HG02623 (cell line): ENCODE measurements around the gene TAPT1.

Experiments used
- ATAC-seq: cut with Tn5 transposase; IDR thresholded peaks from one replicate; pipeline ENCODE4 v1.9.1; 2021; ENCODE audit warnings: moderate library complexity; ENCODE audit not compliant: unreplicated experiment

Gene TAPT1

DNA sequence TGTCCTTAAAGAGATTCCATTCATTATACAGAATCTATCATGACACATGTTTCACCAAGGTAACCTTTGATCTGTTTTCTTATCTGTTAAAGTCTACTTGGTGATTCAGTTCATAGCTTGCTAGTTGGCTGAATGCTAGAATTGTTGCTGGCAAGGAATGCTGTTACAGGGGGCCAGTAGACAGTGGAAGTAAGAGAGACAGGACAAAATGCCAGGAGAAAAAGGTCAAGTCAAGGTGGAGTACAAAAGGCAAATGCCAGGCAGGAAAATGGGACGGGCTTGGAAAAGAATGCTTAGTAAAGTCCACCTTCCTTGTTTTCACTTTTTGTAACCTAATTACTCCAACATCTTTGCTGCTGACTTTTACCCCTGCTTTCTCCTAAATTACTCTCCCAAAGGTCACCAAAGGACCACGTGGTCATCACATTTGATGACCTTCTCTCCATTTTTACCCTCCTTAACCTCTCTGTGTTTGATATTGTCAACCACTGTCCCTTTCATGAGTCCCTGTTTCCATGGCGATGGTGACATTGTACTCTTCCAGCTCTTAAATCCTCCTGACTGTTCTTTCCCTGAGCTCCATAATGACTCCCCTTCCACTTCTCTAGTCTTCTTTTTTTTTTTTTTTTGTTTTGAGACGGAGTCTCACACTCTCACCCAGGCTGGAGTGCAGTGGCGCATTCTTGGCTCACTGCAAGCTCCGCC is 24.5 kb upstream of the TAPT1 start:
- ATAC-seq = no peak

DNA sequence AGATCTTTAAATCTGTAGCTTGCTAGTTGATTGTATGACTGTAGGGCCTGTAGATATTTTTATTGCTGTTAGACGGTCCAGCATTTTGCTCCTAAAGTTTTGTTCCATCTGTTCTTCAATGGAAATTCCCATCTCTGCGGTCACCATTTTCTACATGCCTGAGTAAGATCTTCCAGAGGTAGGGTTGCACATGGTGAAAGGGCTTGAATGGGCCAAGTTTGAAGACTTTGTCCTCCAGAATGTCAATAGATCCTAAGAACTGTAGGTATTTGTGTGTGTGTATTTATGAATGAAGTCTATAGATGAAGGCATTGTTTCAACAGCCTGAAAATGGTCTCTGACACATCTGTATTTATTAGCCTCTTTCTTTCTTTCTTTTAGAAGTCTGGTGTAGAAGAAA is 22.3 kb upstream of the TAPT1 start:
- ATAC-seq = no peak

DNA sequence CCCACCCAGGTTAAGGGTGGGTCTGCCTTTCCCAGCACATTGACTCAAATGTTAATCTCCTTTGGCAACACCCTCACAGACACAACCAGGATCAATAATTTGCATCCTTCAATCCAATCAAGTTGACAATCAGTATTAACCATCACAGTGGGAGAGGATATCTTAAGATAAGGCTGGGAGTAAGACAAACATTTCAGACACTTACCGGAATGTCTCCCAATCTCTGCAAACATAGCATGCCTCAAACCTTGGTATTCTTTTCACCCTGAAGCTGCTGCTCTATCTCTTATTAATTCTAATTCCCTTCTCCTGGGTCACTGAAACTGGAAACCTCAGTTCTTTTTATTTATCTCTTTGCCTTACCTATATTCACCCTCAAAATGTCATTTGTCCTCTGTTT is 19.0 kb upstream of the TAPT1 start:
- no peak for ATAC-seq

DNA sequence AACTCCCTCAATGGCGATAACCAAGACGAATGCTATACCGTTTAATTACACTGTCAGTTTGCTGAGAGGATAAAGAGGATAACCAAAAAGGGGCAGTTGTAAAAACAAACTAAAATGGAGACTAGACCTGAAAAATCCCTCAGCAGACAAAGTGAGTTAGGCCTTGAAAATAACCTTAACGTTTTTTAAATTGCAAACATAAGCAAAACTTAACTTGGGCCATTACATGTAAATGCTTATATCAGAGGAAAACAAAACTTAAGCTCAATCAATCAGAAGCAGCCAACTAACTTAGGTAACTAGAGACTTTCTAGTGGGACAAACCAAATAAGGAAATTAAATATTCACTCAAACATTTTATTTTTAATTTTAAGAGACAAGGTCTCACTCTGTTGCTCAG is 17.0 kb upstream of the TAPT1 start:
- ATAC-seq = no peak

DNA sequence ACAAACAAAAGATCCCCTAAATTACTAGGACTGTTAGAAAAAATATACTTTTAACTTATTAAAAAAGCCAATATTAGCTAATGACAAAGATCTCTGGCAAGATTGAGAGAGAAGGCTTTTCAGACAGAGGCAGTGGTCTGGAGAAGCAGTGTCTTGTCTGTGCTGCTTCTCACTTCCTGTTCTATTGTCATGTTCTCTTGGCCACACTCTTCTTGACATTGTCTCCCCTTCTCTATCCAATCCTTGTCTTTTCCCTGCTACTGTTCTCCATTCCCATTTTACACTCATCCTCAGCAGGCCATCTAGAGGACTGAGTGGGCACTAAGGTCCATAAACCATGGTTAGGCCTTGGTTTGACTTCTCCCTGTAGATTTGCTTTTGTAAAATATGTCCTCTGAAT is 14.0 kb upstream of the TAPT1 start:
- no peak for ATAC-seq

DNA sequence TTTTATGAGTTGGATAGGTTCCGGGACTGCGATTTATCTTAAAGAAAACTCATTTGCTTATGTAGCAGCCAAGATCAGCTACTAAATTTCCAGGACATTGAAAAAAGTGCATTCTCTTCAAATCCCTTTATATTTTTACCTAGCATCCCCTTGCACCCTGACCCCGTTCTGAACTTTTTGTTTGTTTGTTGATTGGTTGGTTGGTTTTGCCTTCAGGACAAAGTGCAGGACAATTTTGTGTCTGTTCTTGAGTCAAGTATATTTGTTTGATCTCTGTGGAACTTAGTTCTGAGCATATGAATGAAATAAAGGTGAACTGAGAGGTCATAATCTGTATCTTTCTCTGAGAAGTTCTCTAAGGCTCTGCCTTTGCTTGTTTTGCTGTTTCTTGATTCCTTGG is 12.8 kb upstream of the TAPT1 start:
- no peak for ATAC-seq

DNA sequence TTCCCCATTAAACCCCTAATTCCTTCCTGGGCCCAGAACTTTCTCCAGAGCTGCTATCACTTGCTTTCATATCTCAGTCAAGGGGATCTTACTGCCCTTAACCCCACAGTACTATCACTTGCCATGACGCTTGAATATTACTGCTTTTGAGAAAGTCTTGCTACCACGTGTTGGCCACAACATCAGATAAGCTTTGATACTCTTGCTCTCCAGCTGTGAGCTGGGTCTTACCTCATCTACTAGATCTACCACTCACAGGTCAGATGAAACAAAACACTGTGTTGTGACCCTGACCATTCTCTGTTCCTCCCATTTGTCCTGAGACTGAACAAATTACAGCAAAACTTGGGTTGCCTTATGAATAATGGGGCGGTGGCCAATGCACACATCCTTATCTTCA is 12.1 kb upstream of the TAPT1 start:
- ATAC-seq = no peak

DNA sequence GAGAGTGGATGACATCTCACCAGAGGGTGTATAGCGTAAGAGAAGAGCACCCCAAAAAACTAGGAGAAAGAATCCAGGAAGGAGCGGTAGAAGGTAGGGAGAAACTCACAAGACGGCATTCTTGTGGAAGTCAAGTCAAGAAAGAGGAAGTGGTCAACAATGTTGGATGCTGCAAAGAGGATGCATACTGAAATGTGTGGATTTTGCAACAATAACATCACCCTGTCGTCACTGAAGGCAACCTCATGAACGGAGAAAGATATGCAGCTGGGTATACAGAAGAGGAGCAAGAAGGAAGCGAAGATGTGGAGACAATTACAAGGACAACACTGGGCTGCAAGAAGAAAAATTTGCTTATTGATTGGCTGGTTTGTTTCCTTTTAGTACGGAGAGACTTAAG is 11.4 kb upstream of the TAPT1 start:
- no peak for ATAC-seq

DNA sequence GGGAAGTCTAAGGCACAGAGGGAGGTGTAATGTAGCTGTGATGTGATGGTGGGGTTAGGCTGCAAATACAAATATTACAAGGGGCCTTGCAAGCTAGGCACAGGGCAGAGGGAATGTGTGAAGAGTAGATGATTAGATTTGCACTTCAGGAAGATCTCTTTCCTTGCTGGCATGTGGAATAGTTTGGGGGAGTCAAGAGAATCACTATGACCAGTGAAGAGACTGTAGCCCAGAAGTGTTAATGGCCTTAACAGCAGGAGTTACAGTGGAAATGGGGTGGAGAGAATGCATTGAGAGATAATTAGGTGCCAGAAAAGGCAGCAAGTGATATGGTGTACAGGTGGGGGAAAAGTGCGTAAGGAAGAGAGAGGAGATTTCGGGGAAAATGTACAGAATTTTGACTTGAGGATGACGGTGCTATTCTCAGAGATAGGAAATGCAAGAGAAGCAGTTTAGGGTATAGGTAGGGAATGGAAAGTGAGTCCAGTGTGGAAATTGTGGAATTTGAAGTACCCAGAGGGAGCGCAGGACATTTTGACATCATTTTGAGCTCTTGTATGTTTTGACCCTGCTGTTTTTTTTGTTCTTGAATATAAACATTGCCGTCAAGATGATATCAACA is 10.2 kb upstream of the TAPT1 start:
- no peak for ATAC-seq

DNA sequence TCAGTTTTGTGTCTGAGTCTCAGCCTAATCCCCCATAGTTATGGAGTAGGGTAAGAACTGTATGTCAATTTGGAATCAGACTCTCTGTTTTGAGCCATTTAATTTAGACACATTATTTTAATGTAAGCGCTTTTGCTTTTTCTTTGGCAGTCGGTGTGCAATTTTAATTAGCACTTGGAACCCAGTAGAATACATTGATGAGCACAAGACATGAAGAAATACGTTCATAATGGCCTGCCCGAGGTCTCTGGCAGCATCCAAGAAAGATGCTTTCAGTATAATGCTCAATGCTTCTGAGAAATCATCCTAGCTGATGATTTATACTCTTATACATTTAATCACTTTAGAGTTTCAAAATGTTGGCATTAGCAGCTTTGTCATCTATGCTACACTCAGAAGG is 8.9 kb upstream of the TAPT1 start:
- ATAC-seq = no peak

DNA sequence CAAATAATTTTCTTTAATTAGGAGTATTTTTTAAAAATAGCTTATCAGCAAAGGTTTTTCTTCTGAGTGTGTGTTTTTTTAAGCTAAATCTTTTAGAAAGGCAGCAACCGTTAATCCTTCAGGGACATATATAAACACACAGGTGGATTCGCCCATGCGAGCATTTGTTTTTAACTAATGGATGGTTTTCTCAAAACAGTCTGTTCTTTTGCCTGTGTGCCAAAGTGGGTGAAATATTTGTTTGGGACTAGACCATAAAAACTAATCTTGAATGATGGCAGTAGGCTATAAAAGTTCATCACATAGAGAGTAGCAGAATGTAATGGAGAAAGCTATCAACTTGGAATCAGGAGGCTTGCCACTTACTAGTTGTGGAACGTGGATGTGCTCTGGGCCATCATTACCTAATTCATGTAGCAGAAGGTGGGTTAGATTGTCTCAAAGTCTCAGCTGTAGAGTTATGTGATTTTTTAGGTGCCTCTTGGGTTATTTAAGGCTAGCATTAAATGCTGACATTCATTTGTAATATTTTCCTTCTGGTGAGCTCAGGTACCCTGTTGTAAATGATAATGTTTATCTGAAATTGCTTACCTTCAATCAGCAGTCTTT is 7.4 kb upstream of the TAPT1 start:
- no peak for ATAC-seq

DNA sequence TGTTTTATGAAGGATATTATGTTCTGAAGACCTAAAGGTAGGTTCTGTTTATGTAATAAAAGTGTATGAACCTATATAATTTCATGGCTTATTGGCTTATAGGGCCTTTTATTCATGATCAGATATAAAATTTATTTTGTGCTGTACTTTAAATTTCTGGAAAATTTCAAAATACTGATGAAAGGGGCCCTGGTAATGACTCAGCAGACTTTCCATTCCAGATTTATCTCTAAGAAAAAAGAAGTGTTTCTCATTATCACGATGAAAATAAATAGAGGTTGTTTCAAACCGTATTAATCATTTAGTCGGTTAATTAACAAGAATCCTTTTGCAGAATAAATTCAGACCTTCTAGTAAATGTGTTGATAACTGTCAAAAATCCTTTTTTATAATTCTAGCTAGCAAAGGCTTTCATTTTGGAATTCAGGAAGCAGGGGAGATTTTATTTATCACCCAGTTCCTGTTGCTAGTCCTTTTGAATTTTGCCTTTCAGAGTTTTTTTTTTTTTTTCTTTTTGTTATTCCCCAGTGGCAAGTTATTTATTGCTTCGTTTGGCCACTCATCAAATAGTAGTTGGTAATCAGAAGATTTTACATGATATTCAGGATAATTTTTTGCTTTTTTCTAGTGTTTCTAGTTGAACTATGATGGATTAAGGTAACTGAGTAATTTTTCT is 5.4 kb upstream of the TAPT1 start:
- ATAC-seq = no peak

DNA sequence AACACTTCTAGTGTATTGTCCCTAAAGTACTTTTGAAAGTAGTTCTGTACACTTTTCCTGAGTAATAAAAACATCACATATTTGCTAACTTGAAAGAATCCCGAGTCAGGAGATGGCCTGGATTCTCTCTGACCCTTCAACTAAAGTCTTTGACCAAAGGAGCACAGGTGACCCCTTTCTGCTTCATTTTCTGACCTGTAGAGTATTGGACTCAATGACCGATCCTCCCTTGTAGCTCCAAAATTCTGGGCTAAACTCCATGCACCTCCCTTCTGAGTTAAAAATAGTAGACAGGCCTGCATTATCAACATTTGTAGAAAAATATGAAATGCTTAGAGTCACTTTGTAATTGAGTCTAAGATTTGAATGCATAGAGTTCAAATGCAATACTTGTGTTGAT is 4.0 kb upstream of the TAPT1 start:
- no peak for ATAC-seq

DNA sequence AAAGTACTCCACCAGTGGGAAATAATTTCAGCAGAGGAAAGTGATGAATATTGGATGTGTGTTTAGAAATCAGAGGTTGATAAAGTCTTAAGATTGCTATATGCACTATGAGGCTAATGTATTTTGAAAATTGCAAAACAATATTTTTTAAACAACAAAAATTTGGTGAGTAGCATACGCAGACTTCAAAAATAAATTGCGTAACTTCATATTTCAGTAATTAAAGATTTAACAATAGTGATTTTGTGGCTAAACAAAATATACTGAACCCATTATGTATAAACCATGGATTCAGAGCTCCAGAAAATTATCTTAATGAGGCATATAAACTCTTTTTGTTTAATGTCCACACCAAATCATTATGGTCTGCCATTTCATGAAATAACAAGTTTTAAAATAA is 3.3 kb upstream of the TAPT1 start:
- ATAC-seq = no peak

DNA sequence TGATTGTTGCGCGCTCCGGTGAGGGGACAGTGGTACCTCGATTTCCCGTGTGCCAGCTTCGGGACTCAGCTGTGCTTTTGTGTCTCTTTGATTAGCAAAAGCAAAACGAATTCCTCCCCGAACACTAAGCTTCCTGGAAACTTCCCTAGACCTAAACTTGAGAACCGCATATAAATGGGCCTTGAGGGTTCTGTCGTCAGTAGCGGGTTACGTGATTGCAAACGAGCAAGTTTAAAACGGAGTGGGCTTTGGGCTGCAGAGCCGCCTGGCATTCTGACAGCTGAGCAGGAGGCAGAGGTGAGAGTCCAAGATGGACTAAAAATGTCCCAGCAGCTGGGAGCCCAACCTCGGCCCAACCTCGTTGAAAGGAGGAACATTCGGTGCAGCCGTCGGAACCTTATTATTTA is 1.2 kb upstream of the TAPT1 start:
- peak; percentile 1 for ATAC-seq

DNA sequence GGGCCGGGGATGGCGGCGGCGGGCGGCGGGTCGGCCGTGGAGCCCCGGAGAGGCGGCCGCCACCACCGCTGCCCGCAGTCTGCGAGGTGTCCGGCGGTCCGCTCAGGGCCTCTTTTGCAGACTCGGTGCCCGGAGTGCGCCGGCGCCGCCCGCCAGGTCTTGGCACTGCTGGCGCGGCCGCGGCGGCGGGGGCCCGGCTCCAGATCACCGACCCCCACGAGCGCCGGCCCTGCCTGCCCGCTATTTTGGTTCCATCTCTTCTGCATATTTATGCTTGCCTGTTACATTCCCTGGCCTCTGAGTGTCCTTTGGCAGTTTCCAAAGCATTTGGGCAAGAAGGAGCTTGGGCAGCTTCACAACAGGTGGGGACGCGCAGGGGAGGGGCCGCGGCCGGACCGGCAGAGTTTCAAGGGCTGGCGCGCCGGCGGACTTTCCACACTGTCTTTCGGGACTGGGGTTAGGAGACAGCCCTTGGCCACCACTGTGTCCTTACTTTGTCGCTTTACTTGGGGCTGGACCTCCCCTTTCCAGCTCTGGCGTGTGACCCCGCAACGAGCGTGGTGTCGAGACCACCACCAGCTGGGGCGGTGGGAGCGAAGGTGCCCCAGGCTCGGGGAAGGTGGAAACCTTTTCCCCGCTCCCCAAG is 668 bp upstream of the TAPT1 start:
- ATAC-seq = peak; percentile 35

DNA sequence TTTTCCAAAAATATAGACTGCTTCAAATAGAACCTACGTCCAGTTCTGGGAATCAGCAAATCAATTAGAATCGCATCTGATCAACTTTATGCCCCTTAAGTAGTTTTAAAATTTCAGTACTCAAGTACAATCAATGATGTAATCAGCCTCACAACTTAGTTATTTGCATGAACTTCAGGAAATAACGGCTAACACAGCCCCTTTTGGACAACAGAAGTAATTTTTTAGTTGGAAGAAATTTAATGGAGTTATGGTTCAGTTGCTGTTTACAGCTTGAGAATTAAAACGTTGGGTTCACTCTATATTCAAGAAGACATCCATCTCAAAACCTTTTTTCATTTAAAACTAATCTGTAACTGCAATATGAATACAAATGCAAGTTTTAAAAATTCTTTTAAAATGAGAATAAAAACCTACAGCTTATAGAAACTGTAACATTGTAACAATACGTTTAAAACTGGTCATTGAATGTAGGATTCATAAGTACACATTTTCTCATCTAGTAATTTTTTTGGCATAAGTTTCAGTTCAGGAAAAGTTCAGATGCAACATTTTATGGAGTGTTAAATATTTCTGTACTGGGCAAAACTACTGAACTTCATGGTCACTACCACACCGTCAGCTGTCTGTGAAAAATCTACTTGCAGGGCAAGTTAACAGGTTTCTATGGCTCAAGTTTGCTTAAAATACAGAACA is 956 bp downstream of the TAPT1 start:
- ATAC-seq = no peak

DNA sequence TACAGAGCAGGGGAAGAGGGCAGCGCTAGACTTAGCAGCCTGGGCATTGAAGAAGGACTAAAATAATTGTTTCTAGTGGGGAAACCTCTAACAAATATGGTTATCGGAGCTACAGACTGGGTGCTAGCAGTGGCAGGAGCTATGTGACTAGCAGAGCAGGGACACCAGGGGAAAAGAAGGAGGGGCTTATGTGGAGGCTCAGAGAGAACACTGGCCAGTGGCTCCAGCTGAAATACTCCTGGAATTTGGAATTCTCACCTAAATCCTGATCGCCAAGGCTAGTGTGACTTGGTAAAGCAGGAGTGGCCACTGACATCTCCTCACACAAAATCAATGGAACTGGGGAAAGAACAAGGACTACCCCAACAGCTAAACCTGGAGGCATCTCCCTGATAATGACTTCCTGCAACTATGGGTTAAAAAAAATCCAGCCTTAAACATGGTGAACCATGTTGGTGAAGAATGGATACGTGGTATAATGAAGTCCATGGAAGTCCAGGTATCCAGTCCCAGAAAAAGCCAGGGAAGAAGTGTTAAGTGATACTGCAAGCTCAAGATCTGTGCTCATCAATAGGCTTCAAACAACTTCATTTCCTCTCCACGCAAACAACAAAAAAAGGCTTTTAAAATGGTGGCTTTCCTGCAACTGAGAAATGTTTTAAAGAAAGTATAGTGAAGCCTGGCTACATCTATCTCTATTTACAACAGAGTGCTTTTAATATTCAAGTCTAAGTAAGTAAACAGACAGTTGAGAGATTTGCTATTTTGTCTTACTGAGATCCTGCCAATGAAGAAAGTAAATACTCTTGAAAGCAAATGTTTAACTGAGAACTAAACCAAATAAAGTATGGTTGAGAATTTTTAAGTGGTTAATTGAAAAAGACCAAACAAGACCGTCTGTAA is 1.8 kb downstream of the TAPT1 start:
- ATAC-seq = no peak

DNA sequence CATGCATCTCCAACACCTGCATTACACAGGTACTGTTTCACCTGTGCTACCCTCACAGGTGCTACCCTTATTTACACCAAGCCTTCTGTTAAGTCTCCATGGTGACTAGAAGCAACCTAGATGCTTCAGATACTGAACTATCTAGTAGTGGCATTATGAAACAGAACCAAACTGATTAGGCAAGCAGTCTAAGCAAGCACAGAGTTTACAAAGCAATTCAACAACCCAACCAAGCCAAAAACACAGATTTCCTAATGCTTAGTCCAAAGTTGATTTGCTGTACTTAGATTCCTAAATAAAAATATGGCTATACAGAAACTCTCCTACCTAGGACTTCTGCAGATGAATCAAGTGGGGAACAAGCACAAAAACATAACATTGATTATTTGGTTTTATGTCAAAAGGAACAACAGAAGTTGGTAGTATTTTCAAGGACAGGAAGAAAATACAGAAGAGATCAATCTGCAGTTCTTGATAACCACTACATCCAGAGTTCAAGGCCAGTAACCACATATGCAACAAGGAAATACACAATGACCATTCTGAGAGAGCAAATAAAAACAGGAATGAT is 3.2 kb downstream of the TAPT1 start:
- no peak for ATAC-seq

DNA sequence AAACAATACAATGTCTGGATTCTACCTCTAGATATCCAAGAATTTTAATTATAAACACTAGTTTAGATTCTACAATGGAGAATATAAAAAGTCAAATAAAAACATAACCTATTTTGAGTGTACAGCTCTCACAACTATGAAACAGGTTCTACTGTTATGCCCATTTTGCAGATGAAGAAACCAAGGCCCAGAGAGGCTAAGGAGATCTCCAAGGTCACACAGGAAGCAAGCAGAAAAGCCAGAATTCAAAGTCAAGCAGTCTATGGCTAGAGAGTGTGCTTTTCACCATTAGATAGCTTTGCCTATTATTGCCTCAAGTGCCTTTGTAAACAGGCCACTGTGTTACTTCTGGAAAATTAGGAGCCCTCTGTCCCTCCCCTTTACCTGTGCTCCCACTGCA is 7.3 kb downstream of the TAPT1 start:
- ATAC-seq = no peak
